Measurements from ENCODE around the gene RAD51B. TPM values are rescaled to one million over a fixed set of nuclear protein-coding genes. Genes with fewer than 3 reads are reported as not detected.

RAD51B gene
- total and polyA plus RNA-seq, 2 of the 13 experiments (the other 11 are each of a cell fraction or from before 2014, with no cell fraction given): 7.0 to 9.5 TPM

GRCh38 chr14:67819563-67820421, at the start of gene RAD51B (continued):
- no peak for TF ChIP-seq RNF219 (CRISPR knock-in tag; IDR thresholded peaks at IDR 0.05)
- no peak for TF ChIP-seq GPBP1L1 (CRISPR knock-in tag; IDR thresholded peaks at IDR 0.05)
- no peak for TF ChIP-seq ZBTB14 (CRISPR knock-in tag; IDR thresholded peaks at IDR 0.05)
- no peak for TF ChIP-seq ZNF30 (CRISPR knock-in tag; IDR thresholded peaks at IDR 0.05)
- no peak for TF ChIP-seq RBM39 (IDR thresholded peaks at IDR 0.05; ENCODE audit: low read depth, low read length, poor library complexity, severe bottlenecking)
- no peak for TF ChIP-seq TFE3 (CRISPR knock-in tag; IDR thresholded peaks at IDR 0.05)
- TF ChIP-seq TOPORS (CRISPR knock-in tag; IDR thresholded peaks at IDR 0.05): no peak
- no peak for TF ChIP-seq ZSCAN30 (CRISPR knock-in tag; IDR thresholded peaks at IDR 0.05)
- no peak for TF ChIP-seq ZNF558 (CRISPR knock-in tag; IDR thresholded peaks at IDR 0.05; ENCODE audit: borderline replicate concordance)
- TF ChIP-seq ZNF598 (CRISPR knock-in tag; IDR thresholded peaks at IDR 0.05; ENCODE audit: borderline replicate concordance): no peak
- no peak for TF ChIP-seq ATRX (CRISPR knock-in tag; IDR thresholded peaks at IDR 0.05; ENCODE audit: borderline replicate concordance)
- no peak for TF ChIP-seq HOXA5 (CRISPR knock-in tag; IDR thresholded peaks at IDR 0.05)
- TF ChIP-seq ATF5 (CRISPR knock-in tag; IDR thresholded peaks at IDR 0.05; ENCODE audit: low read depth): no peak
- TF ChIP-seq ZNF687 (CRISPR knock-in tag; IDR thresholded peaks at IDR 0.05): peak; percentile 20

Data from HepG2 (cell line).